PC-3 (cell line): ENCODE data around the gene KRTAP12-4. TPM values are rescaled to one million over a fixed set of nuclear protein-coding genes. Genes with fewer than 3 reads are reported as not detected.

Experiments used
- ATAC-seq: fragments of 200-7000 bp; cut with Tn5 transposase; 2 replicates; pipeline ENCODE4 v1.9.1; 2020; ENCODE audit warnings: mild to moderate bottlenecking, moderate library complexity
- BruUV-seq: library from RNA; stranded (reverse); fragments of 400-500 nt; replicated peaks from 2 replicates; lab custom pipeline; 2021; lab: Mats Ljungman, UMichigan
- CTCF ChIA-PET: fragments of 300-600 bp; sonication (Branson Sonifier 250); formaldehyde crosslinking; loops from one replicate; lab custom pipeline; 2022; ENCODE audit warnings: antibody characterized with exemption; lab: Charles Lee
- POLR2A ChIA-PET: fragments of 300-600 bp; sonication (Branson Sonifier 250); formaldehyde crosslinking; loops from one replicate; lab custom pipeline; 2022; ENCODE audit warnings: antibody characterized with exemption; ENCODE audit not compliant: unreplicated experiment; lab: Charles Lee
- DNase-seq: peaks from one replicate; pipeline ENCODE4 v3.0.0-alpha.2; 2015
- H2AFZ ChIP-seq: fragments of 300-600 bp; sonication (generic); 2 replicates; pipeline ENCODE4 v1.6.0; 2016; ENCODE audit warnings: antibody characterized with exemption, low read length
- H3F3A ChIP-seq: fragments of 300-600 bp; sonication (generic); one replicate; pipeline ENCODE4 v1.6.0; 2017; ENCODE audit warnings: antibody characterized with exemption, low read length, control low read depth, mild to moderate bottlenecking; ENCODE audit not compliant: unreplicated experiment
- H3K27ac ChIP-seq: fragments of 300-600 bp; sonication (generic); 2 replicates; pipeline ENCODE4 v1.5.1; 2016; ENCODE audit warnings: mild to moderate bottlenecking, low read length
- H3K27me3 ChIP-seq: fragments of 300-600 bp; sonication (generic); 2 replicates; pipeline ENCODE4 v1.6.1; 2016; ENCODE audit warnings: low read length, mixed read lengths
- H3K36me3 ChIP-seq: fragments of 300-600 bp; sonication (generic); 2 replicates; pipeline ENCODE4 v1.6.1; 2016; ENCODE audit warnings: low read depth, mixed run types, low read length, mixed read lengths
- H3K4me1 ChIP-seq: fragments of 300-600 bp; sonication (generic); 2 replicates; pipeline ENCODE4 v1.5.1; 2016; ENCODE audit warnings: low read length; ENCODE audit not compliant: insufficient read depth
- H3K4me2 ChIP-seq: fragments of 300-600 bp; sonication (generic); 2 replicates; pipeline ENCODE4 v1.6.0; 2016; ENCODE audit warnings: low read length
- H3K4me3 ChIP-seq: fragments of 300-600 bp; sonication (generic); 2 replicates; pipeline ENCODE4 v1.5.1; 2016; ENCODE audit warnings: mild to moderate bottlenecking, low read length, mixed read lengths
- H3K79me2 ChIP-seq: fragments of 300-600 bp; sonication (generic); 2 replicates; pipeline ENCODE4 v1.6.1; 2017; ENCODE audit warnings: low read length, mixed read lengths
- H3K9ac ChIP-seq: fragments of 300-600 bp; sonication (generic); 2 replicates; pipeline ENCODE4 v1.6.0; 2016; ENCODE audit warnings: mild to moderate bottlenecking, low read length
- H3K9me2 ChIP-seq: fragments of 300-600 bp; sonication (generic); replicated peaks from 2 replicates; pipeline ENCODE4 v1.6.1; 2016; ENCODE audit warnings: mixed run types, low read length, mixed read lengths
- H3K9me3 ChIP-seq: fragments of 300-600 bp; sonication (generic); 2 replicates; pipeline ENCODE4 v1.6.1; 2016; ENCODE audit warnings: low read length, mixed read lengths
- H4K20me1 ChIP-seq: fragments of 300-600 bp; sonication (generic); 2 replicates; pipeline ENCODE4 v1.6.1; 2016; ENCODE audit warnings: low read length, mixed read lengths
- CTCF ChIP-seq: fragments of 300-600 bp; sonication (generic); conservative IDR thresholded peaks from 2 replicates; pipeline ENCODE4 v1.5.1; 2017; ENCODE audit warnings: antibody characterized with exemption, low read depth, mild to moderate bottlenecking, low read length
- EZH2 ChIP-seq: fragments of 300-600 bp; sonication (generic); IDR thresholded peaks from one replicate; pipeline ENCODE4 v1.6.1; 2017; ENCODE audit warnings: antibody characterized with exemption, mild to moderate bottlenecking, low read length; ENCODE audit not compliant: unreplicated experiment
- EZH2phosphoT487 ChIP-seq: fragments of 300-600 bp; sonication (generic); IDR thresholded peaks from 2 replicates; pipeline ENCODE4 v1.6.1; 2018; ENCODE audit warnings: mild to moderate bottlenecking, antibody characterized with exemption, low read length, borderline replicate concordance
- intact Hi-C: fragments of 100-400 bp; cut with micrococcal nuclease; formaldehyde crosslinking; loops from 2 replicates; pipeline ENCODE4 v1.9.0; 2023
- total RNA-seq: library from RNA; depleted of rRNA; stranded (reverse); fragments of >200 nt; gene quantifications from 2 replicates; pipeline ENCODE4 v1.2.3, GENCODE V29; 2014

KRTAP12-4 gene
- total RNA-seq, 1 experiment from 2014 or later, result not detected

- H2AFZ ChIP-seq, result no peak overlapping the region
- H3K36me3 ChIP-seq, result no peaks in the 10 kb centered on the region
- no peaks in the 10 kb centered on the region for H3K4me1 ChIP-seq
- H3K27me3 ChIP-seq, result no peaks in the 10 kb centered on the region
- no peaks in the 10 kb centered on the region for H3F3A ChIP-seq
- no peaks in the 10 kb centered on the region for H3K9me2 ChIP-seq
- H3K9ac ChIP-seq, result no peak overlapping the region
- intact Hi-C loops, result no loop called here
- no peak for DNase-seq
- no TSS peak for BruUV-seq
- H3K4me2 ChIP-seq, result no peak overlapping the region
- ChIA-PET POLR2A (interaction anchor here (0.5 kb wide), 1 partner anchor 141 kb away, joined by 7 read pairs; no protein-coding TSS in a partner anchor), CTCF (no interaction called here)
- no peak for ATAC-seq
- no peaks in the 10 kb centered on the region for H4K20me1 ChIP-seq
- H3K79me2 ChIP-seq, result no peaks in the 10 kb centered on the region
- H3K27ac ChIP-seq, result no peak overlapping the region
- TF ChIP-seq EZH2phosphoT487, result no peak
- TF ChIP-seq CTCF, result no peak
- TF ChIP-seq EZH2, result no peak
- no peaks in the 10 kb centered on the region for H3K9me3 ChIP-seq
- H3K4me3 ChIP-seq, result no peak overlapping the region
Observed at GRCh38 chr21:44644878-44645277, 9.6 kb downstream of the KRTAP12-4 start.

- Histone ChIP-seq H3K9me2 (no peaks in the 10 kb centered on the region), H3F3A (no peaks in the 10 kb centered on the region), H2AFZ (no peak overlapping the region), H3K4me3 (no peak overlapping the region), H3K79me2 (no peaks in the 10 kb centered on the region), H3K4me2 (no peak overlapping the region), H3K27ac (no peak overlapping the region), H3K9ac (no peak overlapping the region), H3K4me1 (no peaks in the 10 kb centered on the region), H3K36me3 (no peaks in the 10 kb centered on the region), H3K27me3 (no peaks in the 10 kb centered on the region), H3K9me3 (no peaks in the 10 kb centered on the region), H4K20me1 (no peaks in the 10 kb centered on the region)
- intact Hi-C loops, result no loop called here
- ATAC-seq (peak; percentile 40; the same call in 1 of the 2 replicates), DNase-seq (no peak)
- BruUV-seq, result no TSS peak
- no peak for TF ChIP-seq CTCF
- ChIA-PET CTCF (no interaction called here), POLR2A (no interaction called here)
Observed at GRCh38 chr21:44643741-44644310, 10.6 kb downstream of the KRTAP12-4 start.

GRCh38 chr21:44640761-44641160 lies 13.7 kb downstream of the KRTAP12-4 start:
- no peaks in the 10 kb centered on the region for H3K9me2 ChIP-seq
- no peak for DNase-seq
- H4K20me1 ChIP-seq, result no peaks in the 10 kb centered on the region
- no peaks in the 10 kb centered on the region for H3F3A ChIP-seq
- CTCF ChIA-PET, result no interaction called here
- H3K4me3 ChIP-seq, result no peak overlapping the region
- no TSS peak for BruUV-seq
- H3K9ac ChIP-seq, result no peak overlapping the region
- no peaks in the 10 kb centered on the region for H3K9me3 ChIP-seq
- POLR2A ChIA-PET, result no interaction called here
- no peak overlapping the region for H3K27ac ChIP-seq
- no peak for ATAC-seq
- no peaks in the 10 kb centered on the region for H3K79me2 ChIP-seq
- no peaks in the 10 kb centered on the region for H3K4me1 ChIP-seq
- H3K36me3 ChIP-seq, result no peaks in the 10 kb centered on the region
- intact Hi-C loops, result no loop called here
- TF ChIP-seq CTCF, result no peak
- no peak for TF ChIP-seq EZH2phosphoT487
- no peak for TF ChIP-seq EZH2
- H3K4me2 ChIP-seq, result no peak overlapping the region
- no peak overlapping the region for H2AFZ ChIP-seq
- no peaks in the 10 kb centered on the region for H3K27me3 ChIP-seq
